ENCODE data around the gene UGT1A4. TPM values are rescaled to one million over a fixed set of nuclear protein-coding genes. Genes with fewer than 3 reads are reported as not detected.
"Not testable (repeated sequence)": the region's sequence is repeated elsewhere in the genome, so short reads cannot be mapped to it uniquely, and the experiment has no call there.

UGT1A4 gene
- total RNA-seq, 4 donors from 2014 or later, result 0.51 TPM; not detected in 3

DNA sequence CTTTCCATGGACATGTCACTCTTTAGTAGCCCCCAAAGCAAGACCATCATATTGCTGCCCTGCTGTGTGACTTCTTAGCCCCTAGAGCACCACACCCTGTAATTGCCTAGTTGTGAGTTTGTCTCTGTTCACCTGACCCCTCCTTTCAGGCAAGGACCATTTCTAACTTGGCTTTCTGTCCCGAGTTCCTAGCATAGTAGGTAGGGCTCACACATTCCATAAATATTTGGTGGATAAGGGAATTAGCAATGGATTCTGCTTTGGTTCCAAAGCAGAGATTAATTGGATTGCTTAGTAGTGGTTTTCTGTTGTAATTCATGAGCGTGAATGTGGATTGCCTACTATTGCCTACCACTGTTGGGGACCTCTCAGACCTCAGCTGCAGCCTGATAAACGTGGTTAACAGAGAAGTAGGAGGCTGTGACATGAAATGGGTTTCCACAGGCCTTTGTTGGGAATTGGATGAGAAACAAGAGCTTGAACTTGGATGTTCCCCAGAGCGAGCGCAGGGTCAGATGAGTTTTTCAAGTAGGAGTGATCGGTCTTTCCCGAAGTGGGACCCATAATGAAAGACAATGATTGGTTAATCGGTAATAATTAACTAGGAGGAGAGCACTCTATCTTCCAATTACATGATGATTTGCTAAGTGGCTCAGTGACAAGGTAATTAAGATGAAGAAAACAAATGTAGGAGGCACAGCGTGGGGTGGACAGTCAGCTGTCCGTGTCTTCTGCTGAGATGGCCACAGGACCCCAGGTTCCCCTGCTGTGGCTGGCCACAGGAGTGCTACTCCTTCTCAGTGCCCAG, 28.1 kb downstream of the UGT1A4 start:
- Histone ChIP-seq H3K27ac (no peak overlapping the region), H3K4me1 (no peaks in the 10 kb centered on the region), H3K4me3 (no peak overlapping the region), H3K9me3 (no peaks in the 10 kb centered on the region), H3K36me3 (no peaks in the 10 kb centered on the region), H3K27me3 (no peaks in the 10 kb centered on the region)
- TF ChIP-seq POLR2A (IDR thresholded peaks at IDR 0.05), result no peak
- TF ChIP-seq, protein P1, sequence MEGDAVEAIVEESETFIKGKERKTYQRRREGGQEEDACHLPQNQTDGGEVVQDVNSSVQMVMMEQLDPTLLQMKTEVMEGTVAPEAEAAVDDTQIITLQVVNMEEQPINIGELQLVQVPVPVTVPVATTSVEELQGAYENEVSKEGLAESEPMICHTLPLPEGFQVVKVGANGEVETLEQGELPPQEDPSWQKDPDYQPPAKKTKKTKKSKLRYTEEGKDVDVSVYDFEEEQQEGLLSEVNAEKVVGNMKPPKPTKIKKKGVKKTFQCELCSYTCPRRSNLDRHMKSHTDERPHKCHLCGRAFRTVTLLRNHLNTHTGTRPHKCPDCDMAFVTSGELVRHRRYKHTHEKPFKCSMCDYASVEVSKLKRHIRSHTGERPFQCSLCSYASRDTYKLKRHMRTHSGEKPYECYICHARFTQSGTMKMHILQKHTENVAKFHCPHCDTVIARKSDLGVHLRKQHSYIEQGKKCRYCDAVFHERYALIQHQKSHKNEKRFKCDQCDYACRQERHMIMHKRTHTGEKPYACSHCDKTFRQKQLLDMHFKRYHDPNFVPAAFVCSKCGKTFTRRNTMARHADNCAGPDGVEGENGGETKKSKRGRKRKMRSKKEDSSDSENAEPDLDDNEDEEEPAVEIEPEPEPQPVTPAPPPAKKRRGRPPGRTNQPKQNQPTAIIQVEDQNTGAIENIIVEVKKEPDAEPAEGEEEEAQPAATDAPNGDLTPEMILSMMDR (IDR thresholded peaks at IDR 0.05 in 4 of 5, conservative IDR thresholded peaks at IDR 0.05 in 1 of 5), result no peak
- in situ Hi-C loops (cut with MboI; ENCODE audit: low sequenced_read_pairs in 4 of 4), result no loop called here
- DNase-seq (no peak), ATAC-seq (no peak)
- intact Hi-C loops (cut with DNase I; ENCODE audit: low total_unique reads), result no loop called here

DNA sequence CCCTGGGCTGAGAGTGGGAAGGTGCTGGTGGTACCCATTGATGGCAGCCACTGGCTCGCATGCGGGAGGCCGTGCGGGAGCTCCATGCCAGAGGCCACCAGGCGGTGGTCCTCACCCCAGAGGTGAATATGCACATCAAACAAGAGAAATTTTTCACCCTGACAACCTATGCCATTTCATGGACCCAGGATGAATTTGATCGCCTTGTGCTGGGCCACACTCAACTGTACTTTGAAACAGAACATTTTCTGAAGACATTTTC, 28.7 kb downstream of the UGT1A4 start:
- TF ChIP-seq POLR2A (IDR thresholded peaks at IDR 0.05), result no peak
- TF ChIP-seq, protein P1 (IDR thresholded peaks at IDR 0.05 in 4 of 5, conservative IDR thresholded peaks at IDR 0.05 in 1 of 5), result no peak
- Histone ChIP-seq H3K4me3 (no peak overlapping the region), H3K9me3 (no peaks in the 10 kb centered on the region), H3K27me3 (no peaks in the 10 kb centered on the region), H3K27ac (no peak overlapping the region), H3K36me3 (no peaks in the 10 kb centered on the region), H3K4me1 (no peaks in the 10 kb centered on the region)
- ATAC-seq (no peak), DNase-seq (no peak)
- intact Hi-C loops (cut with DNase I; ENCODE audit: low total_unique reads) (no loop called here), in situ Hi-C loops (cut with MboI; ENCODE audit: low sequenced_read_pairs in 4 of 4) (no loop called here)

DNA sequence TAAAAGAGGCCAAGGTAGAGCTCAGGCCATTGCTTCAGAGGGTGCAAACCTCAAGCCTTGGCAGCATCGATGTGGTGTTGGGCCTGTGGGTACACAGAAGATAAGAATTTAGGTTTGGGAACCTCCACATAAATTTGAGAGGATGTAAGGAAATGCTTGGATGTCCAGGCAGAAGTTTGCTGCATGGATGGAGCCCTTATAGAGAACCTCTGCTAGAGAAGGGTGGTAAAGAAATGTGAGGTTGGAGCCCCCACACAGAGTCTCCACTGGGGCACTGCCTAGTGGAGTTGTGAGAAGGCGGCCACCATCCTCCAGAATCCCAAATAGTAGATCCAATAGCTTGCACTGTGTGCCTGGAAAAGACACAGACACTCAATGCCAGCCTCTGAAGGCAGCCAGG, 32.2 kb downstream of the UGT1A4 start:
- H3K9me3 ChIP-seq; H3K4me3 ChIP-seq; intact Hi-C loops (cut with DNase I; ENCODE audit: low total_unique reads); H3K36me3 ChIP-seq; in situ Hi-C loops (cut with MboI; ENCODE audit: low sequenced_read_pairs in 4 of 4); H3K27ac ChIP-seq; H3K4me1 ChIP-seq; ATAC-seq; H3K27me3 ChIP-seq; DNase-seq: not testable (repeated sequence)

DNA sequence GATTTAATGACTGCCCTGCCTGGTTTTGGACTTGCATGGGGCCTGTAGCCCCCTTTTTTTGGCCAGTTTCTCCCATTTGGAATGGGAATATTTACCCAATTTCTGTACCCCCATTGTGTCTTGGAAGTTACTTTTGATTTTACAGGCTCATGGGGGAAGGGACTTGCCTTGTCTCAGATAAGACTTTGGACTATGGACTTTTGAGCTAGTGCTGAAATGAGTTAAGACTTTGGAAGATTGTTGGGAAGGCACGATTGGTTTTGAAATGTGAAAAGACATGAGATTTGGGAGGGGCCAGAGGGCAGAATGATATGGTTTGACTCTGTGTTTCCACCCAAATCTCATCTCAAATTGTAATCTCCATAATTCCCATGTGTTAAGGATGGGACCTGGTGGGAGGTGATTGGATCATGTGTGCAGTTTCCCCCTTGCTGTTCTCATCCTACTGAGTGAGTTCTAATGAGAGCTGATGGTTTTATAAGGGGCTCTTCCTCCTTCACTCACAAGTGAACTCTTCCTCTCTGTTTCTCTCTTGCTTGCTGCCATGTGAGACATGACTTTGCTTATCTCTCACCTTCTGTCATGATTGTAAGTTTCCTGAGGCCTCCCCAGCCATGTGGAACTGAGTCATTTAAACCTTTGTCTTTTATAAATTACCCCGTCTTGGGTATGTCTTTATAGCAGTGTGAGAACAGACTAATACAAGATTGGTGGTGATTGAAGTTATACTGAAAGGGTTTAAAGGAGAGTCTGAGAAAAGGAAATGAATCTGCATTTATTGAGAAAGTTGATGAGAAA, 32.9 kb downstream of the UGT1A4 start:
- DNase-seq; H3K27ac ChIP-seq; ATAC-seq; in situ Hi-C loops (cut with MboI; ENCODE audit: low sequenced_read_pairs in 4 of 4); H3K4me1 ChIP-seq; H3K9me3 ChIP-seq; H3K27me3 ChIP-seq; H3K4me3 ChIP-seq; H3K36me3 ChIP-seq; intact Hi-C loops (cut with DNase I; ENCODE audit: low total_unique reads): not testable (repeated sequence)

DNA sequence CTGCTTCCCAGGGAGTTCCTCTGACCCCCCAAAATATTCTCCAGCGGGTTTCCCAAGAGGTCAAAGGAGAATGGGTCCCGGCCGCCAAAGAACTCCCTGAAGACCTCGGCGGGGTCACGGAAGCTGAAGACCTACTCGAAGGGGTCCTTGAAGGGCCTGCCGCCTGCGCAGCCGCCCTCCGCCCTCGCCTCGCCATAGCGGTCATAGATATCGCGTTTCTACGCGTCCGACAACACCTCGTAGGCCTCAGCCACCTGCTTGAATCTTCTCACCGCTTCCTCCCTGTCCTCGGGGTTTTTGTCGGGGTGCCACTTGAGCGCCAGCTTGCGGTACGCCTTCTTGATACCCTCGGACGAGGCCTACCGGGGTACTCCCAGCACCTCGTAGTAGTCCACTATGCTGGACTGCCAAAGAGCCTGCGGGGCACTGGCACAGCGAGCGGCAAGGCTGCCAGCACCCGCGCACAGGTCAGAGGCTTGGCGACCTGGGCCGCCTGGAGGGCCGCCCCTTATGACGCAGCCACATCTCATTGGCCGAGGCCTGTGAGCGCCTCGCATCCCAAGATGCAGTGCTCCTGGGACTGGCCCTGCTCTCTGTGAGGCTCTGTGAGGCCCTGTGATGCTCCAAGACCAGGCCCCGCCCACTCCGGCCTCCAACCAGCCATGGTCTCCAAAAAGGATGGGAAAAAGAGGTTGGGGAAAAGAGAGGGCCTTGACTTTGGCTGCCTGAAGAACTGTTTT, 36.5 kb downstream of the UGT1A4 start:
- Histone ChIP-seq H3K4me1 (no peaks in the 10 kb centered on the region), H3K27ac (no peak overlapping the region), H3K36me3 (no peaks in the 10 kb centered on the region), H3K4me3 (no peak overlapping the region), H3K9me3 (no peaks in the 10 kb centered on the region), H3K27me3 (no peaks in the 10 kb centered on the region)
- in situ Hi-C loops (cut with MboI; ENCODE audit: low sequenced_read_pairs in 4 of 4) (no loop called here), intact Hi-C loops (cut with DNase I; ENCODE audit: low total_unique reads) (no loop called here)
- ATAC-seq (no peak), DNase-seq (no peak)
- TF ChIP-seq POLR2A (IDR thresholded peaks at IDR 0.05), result no peak
- TF ChIP-seq, protein P1 (IDR thresholded peaks at IDR 0.05 in 4 of 5, conservative IDR thresholded peaks at IDR 0.05 in 1 of 5), result no peak

All from gastrocnemius medialis (tissue), 4 donors.